Adipocyte (in vitro differentiated cells): ENCODE measurements around the gene ZCCHC24.
"Not testable (repeated sequence)": the region's sequence is repeated elsewhere in the genome, so short reads cannot be mapped to it uniquely, and the experiment has no call there.

Experiments used
- DNase-seq: peaks from one replicate; pipeline ENCODE4 v3.0.0-alpha.2; 2015; ENCODE audit warnings: low read depth
- H3K27me3 ChIP-seq: replicated peaks from 2 replicates; pipeline ENCODE4 v1.7.0; 2013; ENCODE audit warnings: mild to moderate bottlenecking, low read length, moderate library complexity; ENCODE audit not compliant: control insufficient read depth, insufficient read depth
- H3K36me3 ChIP-seq: 2 replicates; pipeline ENCODE4 v1.7.0; 2013; ENCODE audit warnings: low read length, mild to moderate bottlenecking, moderate library complexity; ENCODE audit not compliant: control insufficient read depth, insufficient read depth, severe bottlenecking
- H3K4me1 ChIP-seq: 2 replicates; pipeline ENCODE4 v1.7.0; 2013; ENCODE audit warnings: mild to moderate bottlenecking, low read length, moderate library complexity; ENCODE audit not compliant: control insufficient read depth, insufficient read depth
- H3K4me3 ChIP-seq: 2 replicates; pipeline ENCODE4 v1.7.0; 2013; ENCODE audit warnings: mild to moderate bottlenecking, low read length, moderate library complexity
- H3K9ac ChIP-seq: 2 replicates; pipeline ENCODE4 v1.7.0; 2013; ENCODE audit warnings: mild to moderate bottlenecking, low read length, moderate library complexity
- H3K9me3 ChIP-seq: 2 replicates; pipeline ENCODE4 v1.7.0; 2013; ENCODE audit warnings: mild to moderate bottlenecking, low read length, moderate library complexity; ENCODE audit not compliant: control insufficient read depth

The ZCCHC24 gene

DNA sequence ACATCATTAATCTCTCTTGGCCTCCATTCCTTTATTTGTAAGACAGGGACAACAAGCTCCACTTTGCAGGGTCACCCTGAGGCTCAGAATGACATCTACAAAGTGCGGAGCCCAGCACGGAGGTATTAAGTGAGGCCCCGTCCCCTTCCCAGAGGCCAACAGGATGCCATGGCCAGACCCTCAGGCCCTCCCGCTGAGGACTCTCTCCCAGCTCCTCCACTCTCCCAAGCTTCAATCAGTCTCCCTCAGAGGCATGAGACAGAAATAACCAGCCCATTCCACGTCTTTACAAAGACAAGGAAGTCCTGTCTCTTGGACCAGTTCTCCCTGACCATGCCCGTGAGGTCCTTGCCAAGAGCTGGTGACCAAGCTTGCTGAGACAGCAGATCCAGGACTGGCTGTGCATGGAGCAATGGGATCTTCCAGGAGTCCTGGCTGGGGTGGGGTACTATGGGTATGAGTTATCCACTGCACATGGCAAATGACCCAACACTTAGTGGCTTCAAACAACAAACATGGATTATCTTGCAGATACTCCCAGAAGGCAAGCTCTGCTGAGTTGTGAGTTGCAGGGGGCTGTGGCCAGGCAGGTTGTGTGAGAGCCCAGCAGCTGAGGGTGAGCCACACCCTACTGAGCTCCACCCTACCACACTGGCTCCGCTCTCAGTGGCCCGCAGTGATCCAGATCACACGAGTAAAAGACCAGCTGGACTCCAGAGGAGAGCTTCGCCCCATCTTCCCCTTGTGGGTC lies 102.4 kb downstream of the ZCCHC24 start:
- H3K27me3 ChIP-seq: no peaks in the 10 kb centered on the region
- no peak for DNase-seq
- H3K4me3 ChIP-seq: no peak overlapping the region
- H3K36me3 ChIP-seq: no peaks in the 10 kb centered on the region
- H3K4me1 ChIP-seq: peaks cover 54% of the 10 kb centered on the region
- H3K9ac ChIP-seq: no peak overlapping the region
- no peaks in the 10 kb centered on the region for H3K9me3 ChIP-seq

DNA sequence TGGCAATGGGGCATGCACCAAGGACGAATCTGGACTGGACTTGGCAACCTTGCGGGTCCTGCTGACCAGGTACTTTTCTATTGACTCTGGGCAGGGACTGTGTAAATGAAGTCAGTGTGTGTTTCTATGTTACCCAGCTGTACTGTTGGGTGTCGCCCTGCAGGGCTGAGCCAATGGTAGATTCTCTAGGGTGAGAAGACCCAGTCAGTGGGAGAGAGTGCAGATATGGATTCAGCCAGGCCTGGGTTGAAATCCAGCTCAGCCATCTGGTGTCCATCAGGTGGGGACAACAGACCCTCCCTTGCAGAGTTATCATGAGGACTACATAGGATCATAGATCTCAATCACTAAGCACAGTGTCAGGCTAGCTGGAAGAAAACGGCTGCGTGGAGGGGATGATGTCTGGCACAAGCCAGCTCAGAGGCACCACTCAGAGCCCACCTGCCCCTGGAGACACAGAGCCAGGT lies 103.1 kb downstream of the ZCCHC24 start:
- no peaks in the 10 kb centered on the region for H3K36me3 ChIP-seq
- DNase-seq: no peak
- peaks cover 54% of the 10 kb centered on the region for H3K4me1 ChIP-seq
- H3K9ac ChIP-seq: no peak overlapping the region
- no peaks in the 10 kb centered on the region for H3K27me3 ChIP-seq
- H3K4me3 ChIP-seq: no peak overlapping the region
- peaks cover 4% of the 10 kb centered on the region for H3K9me3 ChIP-seq

DNA sequence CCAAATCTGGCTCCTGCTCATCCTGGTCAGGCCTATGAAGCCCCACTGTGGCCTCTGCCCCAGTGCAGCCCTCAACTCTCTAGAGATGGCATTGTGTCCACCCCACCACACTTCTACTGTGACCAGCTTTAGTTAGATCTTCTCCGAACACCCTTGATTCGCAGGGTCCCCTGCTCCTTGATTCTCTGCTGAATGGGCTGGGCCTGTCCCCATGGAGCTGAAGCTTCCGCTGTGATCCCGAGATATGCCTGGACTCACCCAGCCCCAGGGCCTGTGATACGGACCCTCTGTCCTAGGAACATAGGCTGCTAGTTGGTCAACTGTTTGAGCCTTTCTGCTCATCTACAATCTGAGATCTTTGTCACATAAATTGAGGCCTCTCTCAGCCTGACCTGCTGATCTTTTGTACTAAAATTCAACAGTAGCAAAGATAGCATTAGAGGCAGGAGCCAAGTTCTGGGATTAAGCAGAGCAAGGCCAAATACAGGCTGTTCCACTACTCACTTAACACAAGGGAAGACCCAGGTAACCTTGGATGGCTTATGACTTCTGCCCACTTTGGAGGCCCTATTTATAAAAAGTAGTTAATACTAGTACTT lies 104.7 kb downstream of the ZCCHC24 start:
- DNase-seq: no peak
- Histone ChIP-seq H3K27me3 (no peaks in the 10 kb centered on the region), H3K4me3 (no peak overlapping the region), H3K9ac (no peak overlapping the region), H3K4me1 (peaks cover 41% of the 10 kb centered on the region), H3K36me3 (no peaks in the 10 kb centered on the region), H3K9me3 (peaks cover 4% of the 10 kb centered on the region)

DNA sequence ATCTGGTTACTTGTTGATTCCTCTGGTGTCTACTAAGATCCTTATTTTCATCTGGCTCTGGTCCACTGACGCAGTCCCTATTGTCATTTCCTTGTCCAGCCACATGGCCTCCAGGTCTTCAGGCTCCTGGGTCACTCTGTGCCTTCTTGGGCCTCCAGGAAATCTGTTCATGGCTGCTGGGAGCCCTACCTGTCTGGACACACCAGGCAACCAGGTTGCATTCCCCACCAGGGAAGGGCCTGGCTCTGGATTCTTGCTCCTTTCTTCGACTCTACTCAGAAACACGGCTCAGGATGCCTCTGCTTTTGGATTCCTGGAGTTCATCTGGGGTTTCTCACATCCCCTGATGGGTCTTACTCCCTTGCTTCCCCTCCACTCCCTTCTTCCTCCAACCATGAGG lies 106.2 kb downstream of the ZCCHC24 start:
- Histone ChIP-seq H3K4me3 (no peak overlapping the region), H3K36me3 (no peaks in the 10 kb centered on the region), H3K4me1 (peaks cover 28% of the 10 kb centered on the region), H3K27me3 (no peaks in the 10 kb centered on the region), H3K9ac (no peak overlapping the region), H3K9me3 (peaks cover 4% of the 10 kb centered on the region)
- no peak for DNase-seq

DNA sequence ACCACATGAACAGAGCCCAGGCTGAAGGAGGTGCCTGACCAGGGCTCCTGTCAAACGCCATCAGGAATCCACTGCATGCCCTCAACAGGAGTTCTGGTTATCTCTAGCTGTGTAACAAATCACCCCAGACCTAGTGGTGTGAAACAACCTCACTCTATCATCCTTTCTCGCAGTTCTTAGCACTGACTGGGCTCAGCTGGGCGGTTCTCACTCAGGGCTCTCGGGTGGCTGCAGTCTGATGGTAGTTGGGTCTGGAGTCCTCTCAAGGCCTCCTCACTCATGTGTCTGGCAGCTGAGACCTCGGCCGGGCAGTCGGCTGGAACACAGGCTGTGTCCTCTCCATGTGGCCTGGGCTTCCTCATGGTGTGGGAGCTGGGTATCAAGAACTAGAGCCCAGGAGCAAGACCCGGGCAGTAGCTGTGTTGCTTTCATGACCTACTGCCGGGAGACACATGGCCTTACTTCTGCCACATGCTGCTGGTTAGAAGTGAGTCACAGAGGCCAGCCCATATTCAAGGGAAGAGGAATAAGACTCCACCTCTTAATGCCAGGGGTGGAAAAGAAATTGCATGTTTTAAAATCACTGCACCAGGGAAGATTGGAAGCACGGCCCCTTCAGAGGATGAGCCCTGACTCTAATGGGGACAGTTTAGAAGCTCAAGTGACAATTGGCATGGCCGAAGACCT lies 107.5 kb downstream of the ZCCHC24 start:
- H3K4me1 ChIP-seq: peaks cover 22% of the 10 kb centered on the region
- not testable (repeated sequence) for H3K4me3 ChIP-seq, H3K27me3 ChIP-seq

DNA sequence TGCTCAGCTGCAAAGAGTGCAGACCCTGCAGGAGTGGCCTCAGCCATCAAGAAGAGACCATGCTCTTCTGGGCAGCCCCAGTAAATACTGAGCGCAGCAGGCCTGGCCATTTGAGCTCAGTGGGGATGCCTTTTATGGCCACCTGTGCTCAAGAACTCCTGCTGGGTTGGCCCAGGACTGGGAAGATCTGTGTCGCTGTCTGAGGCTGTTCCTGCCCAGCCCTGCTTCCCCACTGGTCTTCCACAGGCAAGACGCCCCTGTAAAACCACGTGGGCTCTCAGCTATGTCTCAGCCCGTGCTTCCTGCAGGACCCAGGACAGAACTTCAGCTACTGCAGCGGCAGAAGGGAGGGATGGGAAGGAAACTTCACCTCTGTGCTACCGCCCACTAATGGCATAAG lies 108.7 kb downstream of the ZCCHC24 start:
- Histone ChIP-seq H3K4me1 (peaks cover 14% of the 10 kb centered on the region), H3K36me3 (no peaks in the 10 kb centered on the region), H3K9ac (no peak overlapping the region), H3K4me3 (no peak overlapping the region), H3K27me3 (no peaks in the 10 kb centered on the region), H3K9me3 (peaks cover 4% of the 10 kb centered on the region)
- no peak for DNase-seq

More for the DNA sequence above, 107.5 kb downstream of the ZCCHC24 start:
- DNase-seq, H3K9me3 ChIP-seq, H3K36me3 ChIP-seq, H3K9ac ChIP-seq: not testable (repeated sequence)

DNA sequence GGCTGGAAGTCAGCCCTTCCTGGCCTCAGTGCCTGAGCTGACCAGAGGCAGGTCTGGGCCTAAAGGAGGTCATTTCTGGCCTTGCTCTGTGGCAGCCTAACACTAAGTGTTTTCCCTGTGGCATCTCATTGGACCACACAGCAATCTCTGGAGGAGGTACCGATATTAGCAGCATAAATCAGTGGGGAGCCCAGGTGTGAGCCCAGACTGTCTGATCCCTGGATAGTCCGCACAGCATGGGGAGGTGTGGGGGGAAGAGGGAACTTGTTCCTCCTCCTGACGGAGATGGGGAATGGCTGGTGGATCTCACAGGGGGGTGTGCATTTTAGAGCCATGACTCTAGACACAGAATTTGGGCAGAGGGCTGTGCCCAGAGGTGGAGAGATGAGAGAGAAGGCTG lies 109.1 kb downstream of the ZCCHC24 start:
- DNase-seq: no peak
- H3K4me1 ChIP-seq: peaks cover 18% of the 10 kb centered on the region
- H3K27me3 ChIP-seq: no peaks in the 10 kb centered on the region
- no peak overlapping the region for H3K9ac ChIP-seq
- no peaks in the 10 kb centered on the region for H3K36me3 ChIP-seq
- no peak overlapping the region for H3K4me3 ChIP-seq
- peaks cover 4% of the 10 kb centered on the region for H3K9me3 ChIP-seq

DNA sequence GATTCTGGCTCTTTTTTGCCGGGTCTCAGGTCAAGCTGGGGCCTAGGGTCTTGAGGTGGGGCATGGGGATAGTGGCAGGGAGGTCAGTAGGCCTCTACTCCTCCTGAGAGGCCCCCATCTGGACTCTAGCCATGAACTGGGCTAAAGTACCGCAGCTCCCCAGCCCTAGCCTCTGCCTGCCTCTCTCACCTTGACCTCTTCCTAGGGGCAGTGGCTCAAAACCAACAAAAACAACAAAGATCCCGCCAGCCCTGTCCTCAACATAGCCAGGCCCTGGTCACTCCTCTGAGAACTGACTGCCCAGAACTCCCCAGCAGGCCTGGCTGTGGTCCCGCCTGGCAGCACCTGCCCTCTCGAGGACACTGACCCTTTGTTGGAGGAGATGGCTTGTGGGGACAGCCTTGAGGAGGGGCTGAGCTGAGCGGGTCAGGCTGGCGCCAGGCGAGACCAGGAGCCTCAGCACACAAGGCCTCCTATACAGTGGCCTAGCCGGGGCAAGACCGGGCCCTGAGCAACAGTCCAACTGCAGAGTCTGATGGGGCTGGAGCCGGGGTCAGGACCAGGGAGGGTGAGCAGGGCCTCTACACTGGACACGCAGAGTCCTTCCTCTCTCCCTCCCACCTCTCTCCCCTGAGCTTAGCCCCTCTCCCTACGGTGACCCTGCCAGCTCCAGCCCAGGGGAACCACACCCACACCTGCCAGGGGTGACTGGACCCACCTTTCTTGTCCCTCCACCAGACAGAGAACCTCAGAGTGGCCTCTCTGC lies 109.8 kb downstream of the ZCCHC24 start:
- Histone ChIP-seq H3K9ac (no peak overlapping the region), H3K9me3 (peaks cover 4% of the 10 kb centered on the region), H3K4me1 (peaks cover 12% of the 10 kb centered on the region), H3K36me3 (no peaks in the 10 kb centered on the region), H3K4me3 (no peak overlapping the region), H3K27me3 (no peaks in the 10 kb centered on the region)
- DNase-seq: no peak

DNA sequence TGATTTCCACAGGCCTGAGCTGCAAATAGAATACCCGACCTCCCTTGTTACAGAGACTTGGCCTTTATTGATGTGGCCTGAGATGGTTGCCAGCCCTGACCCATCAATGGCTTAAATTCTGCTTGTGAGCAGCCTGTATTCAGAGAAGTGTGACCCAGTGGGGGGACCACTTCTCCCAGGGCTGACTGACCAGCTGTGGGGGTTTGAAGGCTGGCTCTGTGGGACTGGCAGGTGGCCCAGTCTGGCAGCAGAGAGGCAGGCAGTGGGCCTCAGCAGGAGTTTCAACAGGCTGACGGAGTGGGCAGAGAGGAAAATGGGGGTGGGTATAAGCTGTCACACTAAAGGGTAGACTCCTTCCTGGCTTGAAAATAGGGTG lies 110.3 kb downstream of the ZCCHC24 start:
- Histone ChIP-seq H3K9ac (no peak overlapping the region), H3K27me3 (no peaks in the 10 kb centered on the region), H3K4me3 (no peak overlapping the region), H3K36me3 (no peaks in the 10 kb centered on the region), H3K4me1 (peaks cover 8% of the 10 kb centered on the region), H3K9me3 (peaks cover 4% of the 10 kb centered on the region)
- no peak for DNase-seq

DNA sequence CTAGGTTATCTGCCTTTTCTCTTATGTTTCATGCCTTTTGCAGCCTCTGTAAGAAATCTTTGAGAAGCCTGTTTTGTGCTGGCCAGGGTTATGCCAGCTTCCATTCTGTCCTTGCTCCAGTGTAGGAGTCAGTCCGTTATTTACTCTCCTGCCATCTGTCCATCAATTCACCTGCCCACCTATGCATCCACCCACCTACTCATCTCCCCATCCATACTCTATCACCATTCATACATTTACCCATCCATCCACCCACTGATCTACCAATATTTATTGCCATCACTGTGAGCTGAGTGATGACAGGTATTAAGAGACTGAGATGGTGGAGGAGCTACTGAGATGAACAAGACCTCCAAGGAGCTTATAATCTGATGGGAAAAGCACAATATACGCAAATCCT lies 110.9 kb downstream of the ZCCHC24 start:
- H3K36me3 ChIP-seq: no peaks in the 10 kb centered on the region
- no peak for DNase-seq
- H3K9ac ChIP-seq: no peak overlapping the region
- no peaks in the 10 kb centered on the region for H3K27me3 ChIP-seq
- no peak overlapping the region for H3K4me3 ChIP-seq
- peaks cover 4% of the 10 kb centered on the region for H3K9me3 ChIP-seq
- H3K4me1 ChIP-seq: peaks cover 8% of the 10 kb centered on the region

DNA sequence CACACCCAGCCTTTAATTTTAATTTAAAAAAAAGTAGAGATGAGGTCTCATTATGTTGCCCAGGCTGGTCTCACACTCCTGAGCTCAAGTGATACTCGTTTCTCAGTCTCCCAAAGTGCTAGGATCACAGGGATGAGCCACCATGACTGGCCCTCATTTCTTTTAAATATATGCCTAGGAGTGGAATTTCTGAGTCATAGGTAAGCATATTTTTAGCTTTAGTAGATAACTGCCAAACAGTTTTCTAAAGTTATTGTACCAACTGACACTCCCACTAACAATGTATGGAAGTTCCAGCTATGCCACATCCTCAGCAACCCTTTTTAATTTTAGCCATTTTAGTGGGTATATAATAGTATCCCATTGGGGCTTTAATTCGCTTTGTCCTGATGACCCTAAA lies 111.9 kb downstream of the ZCCHC24 start:
- DNase-seq: peak; percentile 56

More for the DNA sequence above, 111.9 kb downstream of the ZCCHC24 start:
- no peak overlapping the region for H3K9ac ChIP-seq
- H3K4me3 ChIP-seq: no peak overlapping the region
- H3K36me3 ChIP-seq: no peaks in the 10 kb centered on the region
- no peaks in the 10 kb centered on the region for H3K27me3 ChIP-seq
- H3K9me3 ChIP-seq: peaks cover 4% of the 10 kb centered on the region
- peaks cover 8% of the 10 kb centered on the region for H3K4me1 ChIP-seq
